Stomach (tissue), 9 donors: ENCODE data around the gene MAP7D3. TPM values are rescaled to one million over a fixed set of nuclear protein-coding genes. Genes with fewer than 3 reads are reported as not detected.

Experiments
- DNase-seq, 2 donors: peaks; one replicate each; pipeline versions ENCODE4 v3.0.0 to v3.0.0-alpha.2; 2013 to 2019
- H3K27ac ChIP-seq, 5 donors: fragments of 200-600 bp in 4 of 5; sonication (generic) in 4 of 5; one replicate each; pipeline ENCODE4 v1.5.1; 2013 to 2019; ENCODE audit warnings: mild to moderate bottlenecking in 1 of 5, moderate library complexity in 1 of 5
- H3K27me3 ChIP-seq, 3 donors: fragments of 200-600 bp; sonication (generic); one replicate each; pipeline ENCODE4 v1.5.1; 2017 to 2019; ENCODE audit warnings: mixed run types in 1 of 3
- H3K36me3 ChIP-seq, 4 donors: fragments of 200-600 bp; sonication (generic); 1 replicate in 3 of 4; 2 replicates in 1 of 4; pipeline ENCODE4 v1.5.1; 2016 to 2019
- H3K4me1 ChIP-seq, 4 donors: fragments of 200-600 bp; sonication (generic); one replicate each; pipeline ENCODE4 v1.5.1; 2016 to 2019
- H3K4me3 ChIP-seq, 4 donors: fragments of 200-600 bp; sonication (generic) in 3 of 4; one replicate each; pipeline ENCODE4 v1.5.1; 2016 to 2019; ENCODE audit warnings: mild to moderate bottlenecking in 1 of 4
- H3K9me3 ChIP-seq, 4 donors: fragments of 200-600 bp; sonication (generic); one replicate each; pipeline ENCODE4 v1.5.1; 2016 to 2019
- EP300 ChIP-seq: sonication (generic); formaldehyde crosslinking; IDR thresholded peaks from one replicate; pipeline ENCODE4 v1.6.1; 2017; ENCODE audit warnings: antibody characterized with exemption
- POLR2A ChIP-seq, 4 donors: fragments of 450-650 bp; IDR thresholded peaks; one replicate each; pipeline ENCODE4 v1.6.1; 2016; ENCODE audit warnings: antibody characterized with exemption in 4 of 4, control low read depth in 2 of 4, mild to moderate bottlenecking in 1 of 4, moderate library complexity in 1 of 4
- POLR2AphosphoS5 ChIP-seq, 3 donors: sonication (generic); formaldehyde crosslinking; IDR thresholded peaks; one replicate each; pipeline ENCODE4 v1.6.1; 2016; ENCODE audit warnings: antibody characterized with exemption in 3 of 3
- WGBS, 5 donors: extraction: QIAGEN DNeasy Blood & Tissue Kit in 3 of 5; methylation state at CpG; one replicate each; pipeline versions ENCODE4 v1.1.5 to v1.1.7; 2013 to 2018; 5-methylcytosine and 5-hydroxymethylcytosine counted together
- intact Hi-C: fragments of 100-400 bp; cut with DNase I; formaldehyde crosslinking; loops from one replicate; pipeline ENCODE4 v1.15.1; 2023; ENCODE audit warnings: low total_unique reads
- polyA plus RNA-seq, 3 donors: library from polyadenylated mRNA; stranded (reverse); fragments of 200-250 nt; gene quantifications; one replicate each; pipeline ENCODE4 v1.2.3, GENCODE V29; 2013
- total RNA-seq, 5 donors: library from RNA; depleted of rRNA; stranded (reverse); fragments of >200 nt; gene quantifications; one replicate each; pipeline versions ENCODE4 v1.1.0 to v1.2.3, GENCODE V29; 2014 to 2016
- TF ChIP-seq, protein P1 (sequence below), 7 experiments: fragments of 450-650 bp in 4 of 7; fragments of 200-600 bp in 3 of 7; sonication (generic) in 3 of 7; IDR thresholded peaks; one replicate each; pipeline ENCODE4 v1.5.1; 2016 to 2019; ENCODE audit warnings: antibody characterized with exemption in 7 of 7, control low read depth in 2 of 7, mild to moderate bottlenecking in 1 of 7
- donor health status: healthy with polysubstance abuse.
- donor health status: Bipolar disorder and iron deficiency.
- donor health status: healthy.

Gene MAP7D3
- total and polyA plus RNA-seq, 8 donors, result 2.2 to 14.1 (median 5.6) TPM

DNA sequence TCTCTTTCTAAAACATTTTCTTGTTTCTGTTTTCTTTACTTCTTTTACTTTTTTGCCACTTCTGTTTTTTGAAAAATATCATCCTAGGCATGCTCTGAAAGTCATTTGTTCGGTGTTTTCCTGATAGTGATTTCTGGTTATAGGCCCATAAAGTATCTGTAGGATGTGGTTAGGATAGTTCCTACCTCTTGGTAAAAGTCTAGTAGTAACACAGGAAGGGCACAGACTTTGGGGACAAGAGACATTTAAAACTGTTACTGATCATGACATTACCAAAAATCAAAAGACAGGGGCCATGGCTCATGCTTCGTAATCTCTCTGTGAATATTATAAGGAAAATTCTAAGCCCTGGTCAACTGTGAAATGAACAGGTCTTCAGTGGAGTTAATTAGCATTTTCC lies 59.1 kb downstream of the MAP7D3 start:
- intact Hi-C loops, result no loop called here
- Histone ChIP-seq H3K4me3 (no peak overlapping the region), H3K27me3 (no peaks in the 10 kb centered on the region), H3K36me3 (no peaks in the 10 kb centered on the region), H3K27ac (peak overlapping the region in 4 of 5 donors; percentile 44 to 84 (median 66)), H3K9me3 (no peaks in the 10 kb centered on the region), H3K4me1 (peaks cover 4 to 54% (median 25%) of the 10 kb centered on the region in 4 donors)
- DNase-seq, result no peak
- TF ChIP-seq POLR2A (IDR thresholded peaks at IDR 0.05), result no peak
- TF ChIP-seq, protein P1, sequence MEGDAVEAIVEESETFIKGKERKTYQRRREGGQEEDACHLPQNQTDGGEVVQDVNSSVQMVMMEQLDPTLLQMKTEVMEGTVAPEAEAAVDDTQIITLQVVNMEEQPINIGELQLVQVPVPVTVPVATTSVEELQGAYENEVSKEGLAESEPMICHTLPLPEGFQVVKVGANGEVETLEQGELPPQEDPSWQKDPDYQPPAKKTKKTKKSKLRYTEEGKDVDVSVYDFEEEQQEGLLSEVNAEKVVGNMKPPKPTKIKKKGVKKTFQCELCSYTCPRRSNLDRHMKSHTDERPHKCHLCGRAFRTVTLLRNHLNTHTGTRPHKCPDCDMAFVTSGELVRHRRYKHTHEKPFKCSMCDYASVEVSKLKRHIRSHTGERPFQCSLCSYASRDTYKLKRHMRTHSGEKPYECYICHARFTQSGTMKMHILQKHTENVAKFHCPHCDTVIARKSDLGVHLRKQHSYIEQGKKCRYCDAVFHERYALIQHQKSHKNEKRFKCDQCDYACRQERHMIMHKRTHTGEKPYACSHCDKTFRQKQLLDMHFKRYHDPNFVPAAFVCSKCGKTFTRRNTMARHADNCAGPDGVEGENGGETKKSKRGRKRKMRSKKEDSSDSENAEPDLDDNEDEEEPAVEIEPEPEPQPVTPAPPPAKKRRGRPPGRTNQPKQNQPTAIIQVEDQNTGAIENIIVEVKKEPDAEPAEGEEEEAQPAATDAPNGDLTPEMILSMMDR (IDR thresholded peaks at IDR 0.05), result no peak
- no peak for TF ChIP-seq POLR2AphosphoS5 (IDR thresholded peaks at IDR 0.05)
- TF ChIP-seq EP300, result no peak
- 68 to 89% (median 81%) methylated on average over 2 of the region's 2 CpGs for WGBS, 5 donors

DNA sequence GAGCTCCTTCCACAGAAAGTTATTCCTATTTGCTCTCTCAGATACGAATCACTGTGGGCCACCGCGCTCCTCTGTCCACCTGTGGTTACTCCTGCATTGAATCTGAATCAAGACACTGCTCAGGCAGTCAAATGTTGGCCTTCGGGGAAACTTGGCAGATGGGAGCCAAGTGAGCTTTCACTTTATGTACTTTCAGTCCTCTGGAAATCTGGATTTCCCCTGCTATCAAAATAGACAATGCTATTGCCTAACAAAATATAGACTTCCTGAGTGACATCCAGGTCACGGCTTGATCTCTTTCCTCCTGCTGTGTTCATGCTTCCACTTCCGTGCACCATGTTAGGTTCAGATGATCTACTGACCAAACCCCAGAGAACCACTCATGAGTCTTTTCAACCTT lies 60.0 kb downstream of the MAP7D3 start:
- Histone ChIP-seq H3K4me1 (peaks cover 4 to 54% (median 25%) of the 10 kb centered on the region in 4 donors), H3K36me3 (no peaks in the 10 kb centered on the region), H3K9me3 (no peaks in the 10 kb centered on the region), H3K27me3 (no peaks in the 10 kb centered on the region), H3K4me3 (no peak overlapping the region), H3K27ac (peak overlapping the region in 4 of 5 donors; percentile 44 to 84 (median 66))
- no peak for TF ChIP-seq POLR2A (IDR thresholded peaks at IDR 0.05)
- intact Hi-C loops, result no loop called here
- no peak for DNase-seq
- 72 to 81% (median 79%) methylated on average over 6 of the region's 6 CpGs for WGBS, 5 donors

DNA sequence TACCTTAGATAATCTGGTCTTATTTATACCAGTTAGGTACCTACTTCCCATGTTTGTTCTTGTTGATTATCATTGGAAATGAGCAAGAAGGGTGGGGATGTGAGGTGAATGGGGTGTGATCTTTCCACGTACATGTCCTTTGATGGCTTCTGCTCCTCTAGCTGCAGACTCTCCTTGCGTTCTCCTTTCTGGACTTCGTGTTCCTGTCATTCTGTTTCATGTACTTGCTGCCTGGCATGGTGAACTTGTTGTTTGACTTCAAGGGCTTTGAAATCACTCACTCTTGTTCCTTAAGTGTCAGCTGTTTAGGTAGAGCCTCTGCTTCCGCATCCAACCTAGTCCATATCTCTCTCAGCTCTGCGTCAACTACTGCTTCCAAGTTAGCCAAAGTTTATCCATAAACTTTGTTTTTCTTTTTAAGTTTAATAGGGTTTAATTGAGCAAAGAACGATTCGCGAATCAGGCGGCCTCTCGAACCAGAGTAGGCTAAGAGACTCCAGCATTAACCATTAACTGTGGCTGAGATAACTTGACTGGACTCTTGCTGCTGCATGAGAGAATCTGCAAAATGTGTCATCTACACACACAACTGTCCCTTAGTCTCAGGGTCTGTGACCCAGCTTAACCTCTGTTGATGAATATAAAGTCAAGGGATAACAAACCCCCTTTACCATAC lies 61.0 kb downstream of the MAP7D3 start:
- WGBS, 5 donors, result 30 to 62% (median 54%) methylated on average over 10 of the region's 10 CpGs
- peak in 2 of 3 donors; percentile 28 to 59 for TF ChIP-seq POLR2AphosphoS5 (IDR thresholded peaks at IDR 0.05)
- TF ChIP-seq, protein P1 (IDR thresholded peaks at IDR 0.05), result no peak
- TF ChIP-seq EP300, result peak; percentile 86
- TF ChIP-seq POLR2A (IDR thresholded peaks at IDR 0.05), result no peak
- Histone ChIP-seq H3K27me3 (no peaks in the 10 kb centered on the region), H3K27ac (peak overlapping the region; percentile 18 to 84 (median 38)), H3K4me1 (peaks cover 4 to 56% (median 21%) of the 10 kb centered on the region in 4 donors), H3K4me3 (no peak overlapping the region), H3K36me3 (no peaks in the 10 kb centered on the region), H3K9me3 (no peaks in the 10 kb centered on the region)
- DNase-seq, result no peak
- intact Hi-C loops, result no loop called here

DNA sequence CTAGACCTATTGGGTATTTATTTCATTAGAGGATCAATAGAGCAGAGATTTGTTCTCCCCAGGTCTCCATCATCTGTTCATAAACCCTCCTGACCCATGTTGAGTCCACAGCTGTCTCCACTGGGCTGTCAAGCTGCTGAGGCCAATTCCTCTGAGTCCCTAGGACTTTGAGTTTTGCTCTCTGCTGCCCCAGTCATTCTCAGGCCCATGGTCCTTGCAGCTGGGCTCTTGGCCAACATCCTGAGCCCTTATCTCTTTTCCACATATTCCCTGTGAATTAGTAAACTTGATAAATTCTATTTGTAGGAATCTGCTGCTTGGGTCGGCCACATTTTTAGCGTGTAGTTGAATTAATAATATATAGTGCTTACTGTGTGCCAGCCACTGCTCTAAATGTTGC lies 62.0 kb downstream of the MAP7D3 start:
- Histone ChIP-seq H3K9me3 (no peaks in the 10 kb centered on the region), H3K27ac (peak overlapping the region in 3 of 5 donors; percentile 33 to 84 (median 78)), H3K36me3 (no peaks in the 10 kb centered on the region), H3K4me3 (no peak overlapping the region), H3K27me3 (no peaks in the 10 kb centered on the region), H3K4me1 (peaks cover 4 to 49% (median 17%) of the 10 kb centered on the region in 4 donors)
- TF ChIP-seq POLR2A (IDR thresholded peaks at IDR 0.05), result no peak
- WGBS, 5 donors, result 24 to 38% (median 29%) methylated on average over 2 of the region's 2 CpGs
- intact Hi-C loops, result no loop called here
- DNase-seq, result peak in 1 of 2 donors; percentile 32

DNA sequence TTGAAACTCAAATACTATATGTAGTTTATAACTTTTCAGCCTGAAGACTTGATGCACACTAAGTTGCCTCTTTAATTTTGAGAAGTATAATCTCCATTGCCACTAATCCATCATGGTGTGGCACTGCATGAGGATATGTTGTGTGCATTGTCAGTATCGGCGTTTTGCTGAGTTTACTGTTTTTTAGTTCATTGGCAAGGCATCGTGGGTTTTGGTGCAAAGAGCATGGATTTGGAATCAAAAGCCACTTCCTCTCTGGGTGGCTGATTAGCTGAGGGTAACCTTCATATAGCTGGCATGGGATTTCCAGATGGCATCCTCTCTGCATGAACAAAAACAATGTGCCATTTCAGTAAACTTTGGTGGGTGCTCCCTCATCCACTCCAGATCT lies 65.2 kb downstream of the MAP7D3 start:
- Histone ChIP-seq H3K9me3 (no peaks in the 10 kb centered on the region), H3K4me3 (no peak overlapping the region), H3K27ac (peak overlapping the region in 4 of 5 donors; percentile 17 to 86 (median 42)), H3K27me3 (peaks cover 0 to 5% (median 0%) of the 10 kb centered on the region in 3 donors), H3K4me1 (peaks cover 0 to 33% (median 14%) of the 10 kb centered on the region in 4 donors), H3K36me3 (no peaks in the 10 kb centered on the region)
- intact Hi-C loops, result no loop called here
- 53 to 66% (median 60%) methylated on average over 3 of the region's 3 CpGs for WGBS, 5 donors
- TF ChIP-seq POLR2A (IDR thresholded peaks at IDR 0.05) (no peak), POLR2AphosphoS5 (IDR thresholded peaks at IDR 0.05) (no peak)
- TF ChIP-seq, protein P1 (IDR thresholded peaks at IDR 0.05), result no peak
- DNase-seq, result no peak
